Loucy (cell line): ENCODE measurements around the gene ATE1.

Source experiments
- H2AFZ ChIP-seq: fragments of 200-600 bp; sonication (generic); 2 replicates; pipeline ENCODE4 v1.6.0; 2016; ENCODE audit warnings: antibody characterized with exemption, mild to moderate bottlenecking, low read length, moderate library complexity
- H3F3A ChIP-seq: fragments of 200-600 bp; 2 replicates; pipeline ENCODE4 v1.6.0; 2016; ENCODE audit warnings: antibody characterized with exemption, low read depth, mild to moderate bottlenecking
- H3K27me3 ChIP-seq: fragments of 200-600 bp; sonication (generic); 2 replicates; pipeline ENCODE4 v1.6.1; 2014; ENCODE audit warnings: low read length, mild to moderate bottlenecking; ENCODE audit not compliant: insufficient read depth, poor library complexity, severe bottlenecking
- H3K36me3 ChIP-seq: fragments of 200-600 bp; sonication (generic); 2 replicates; pipeline ENCODE4 v1.6.1; 2016; ENCODE audit warnings: low read length; ENCODE audit not compliant: insufficient read depth
- H3K4me1 ChIP-seq: fragments of 200-600 bp; sonication (generic); 2 replicates; pipeline ENCODE4 v1.5.1; 2014; ENCODE audit warnings: low read length, mild to moderate bottlenecking; ENCODE audit not compliant: insufficient read depth, poor library complexity, severe bottlenecking
- H3K4me2 ChIP-seq: fragments of 200-600 bp; sonication (generic); 2 replicates; pipeline ENCODE4 v1.6.0; 2014; ENCODE audit warnings: antibody characterized with exemption, low read length, low read depth, mild to moderate bottlenecking; ENCODE audit not compliant: poor library complexity, severe bottlenecking
- H3K4me3 ChIP-seq: fragments of 200-600 bp; sonication (generic); 2 replicates; pipeline ENCODE4 v1.5.1; 2014; ENCODE audit warnings: low read length, mild to moderate bottlenecking, mixed read lengths; ENCODE audit not compliant: poor library complexity, severe bottlenecking
- H3K79me2 ChIP-seq: fragments of 200-600 bp; sonication (generic); 2 replicates; pipeline ENCODE4 v1.6.1; 2014; ENCODE audit warnings: low read length; ENCODE audit not compliant: insufficient read depth
- H3K9ac ChIP-seq: fragments of 200-600 bp; sonication (generic); 2 replicates; pipeline ENCODE4 v1.6.0; 2014; ENCODE audit warnings: mild to moderate bottlenecking, low read depth, low read length, moderate library complexity; ENCODE audit not compliant: poor library complexity, severe bottlenecking
- H3K9me2 ChIP-seq: fragments of 200-600 bp; sonication (generic); replicated peaks from 2 replicates; pipeline ENCODE4 v1.6.1; 2016; ENCODE audit warnings: low read depth, low read length, mixed read lengths
- H3K9me3 ChIP-seq: fragments of 200-600 bp; sonication (generic); 2 replicates; pipeline ENCODE4 v1.6.1; 2014; ENCODE audit warnings: mild to moderate bottlenecking, antibody characterized with exemption, low read length, low read depth; ENCODE audit not compliant: insufficient read depth
- H4K20me1 ChIP-seq: fragments of 200-600 bp; sonication (generic); 2 replicates; pipeline ENCODE4 v1.6.0; 2014; ENCODE audit warnings: antibody characterized with exemption, low read length, mild to moderate bottlenecking; ENCODE audit not compliant: insufficient read depth, poor library complexity, severe bottlenecking
- EZH2phosphoT487 ChIP-seq: fragments of 200-600 bp; IDR thresholded peaks from 2 replicates; pipeline ENCODE4 v1.6.1; 2018; ENCODE audit warnings: antibody characterized with exemption, mild to moderate bottlenecking, moderate library complexity, borderline replicate concordance
- TF ChIP-seq, protein P1 (sequence below): fragments of 200-600 bp; sonication (generic); conservative IDR thresholded peaks from 2 replicates; pipeline ENCODE4 v1.5.1; 2014; ENCODE audit warnings: mild to moderate bottlenecking, antibody characterized with exemption, low read length

The ATE1 gene

DNA sequence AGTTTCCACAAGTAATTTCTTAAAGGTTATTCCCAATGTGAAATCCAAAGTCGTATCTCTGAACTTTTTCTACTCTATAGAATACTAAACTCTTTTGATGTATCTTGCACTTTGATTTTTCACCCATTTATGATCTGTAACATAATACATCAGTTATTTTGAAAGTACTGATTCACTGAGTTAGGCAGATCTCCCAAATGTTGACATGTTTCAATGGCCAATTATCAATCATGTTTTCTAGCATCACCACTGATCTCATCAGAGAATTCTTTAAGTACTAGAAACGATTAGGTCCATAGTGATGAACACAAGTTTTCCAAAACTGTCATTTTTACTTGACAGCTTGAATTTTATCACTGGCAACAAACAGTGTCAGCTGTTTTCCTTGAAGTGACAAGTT, 119.0 kb downstream of the ATE1 start:
- Histone ChIP-seq H3K9ac (no peak overlapping the region), H3F3A (no peaks in the 10 kb centered on the region), H3K9me2 (no peaks in the 10 kb centered on the region), H3K79me2 (no peaks in the 10 kb centered on the region), H3K27me3 (no peaks in the 10 kb centered on the region), H3K9me3 (no peaks in the 10 kb centered on the region), H3K4me3 (no peak overlapping the region), H2AFZ (no peak overlapping the region), H3K4me1 (no peaks in the 10 kb centered on the region), H3K36me3 (no peaks in the 10 kb centered on the region), H3K4me2 (no peak overlapping the region), H4K20me1 (no peaks in the 10 kb centered on the region)
- TF ChIP-seq EZH2phosphoT487 = no peak
- TF ChIP-seq, protein P1, sequence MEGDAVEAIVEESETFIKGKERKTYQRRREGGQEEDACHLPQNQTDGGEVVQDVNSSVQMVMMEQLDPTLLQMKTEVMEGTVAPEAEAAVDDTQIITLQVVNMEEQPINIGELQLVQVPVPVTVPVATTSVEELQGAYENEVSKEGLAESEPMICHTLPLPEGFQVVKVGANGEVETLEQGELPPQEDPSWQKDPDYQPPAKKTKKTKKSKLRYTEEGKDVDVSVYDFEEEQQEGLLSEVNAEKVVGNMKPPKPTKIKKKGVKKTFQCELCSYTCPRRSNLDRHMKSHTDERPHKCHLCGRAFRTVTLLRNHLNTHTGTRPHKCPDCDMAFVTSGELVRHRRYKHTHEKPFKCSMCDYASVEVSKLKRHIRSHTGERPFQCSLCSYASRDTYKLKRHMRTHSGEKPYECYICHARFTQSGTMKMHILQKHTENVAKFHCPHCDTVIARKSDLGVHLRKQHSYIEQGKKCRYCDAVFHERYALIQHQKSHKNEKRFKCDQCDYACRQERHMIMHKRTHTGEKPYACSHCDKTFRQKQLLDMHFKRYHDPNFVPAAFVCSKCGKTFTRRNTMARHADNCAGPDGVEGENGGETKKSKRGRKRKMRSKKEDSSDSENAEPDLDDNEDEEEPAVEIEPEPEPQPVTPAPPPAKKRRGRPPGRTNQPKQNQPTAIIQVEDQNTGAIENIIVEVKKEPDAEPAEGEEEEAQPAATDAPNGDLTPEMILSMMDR = no peak

DNA sequence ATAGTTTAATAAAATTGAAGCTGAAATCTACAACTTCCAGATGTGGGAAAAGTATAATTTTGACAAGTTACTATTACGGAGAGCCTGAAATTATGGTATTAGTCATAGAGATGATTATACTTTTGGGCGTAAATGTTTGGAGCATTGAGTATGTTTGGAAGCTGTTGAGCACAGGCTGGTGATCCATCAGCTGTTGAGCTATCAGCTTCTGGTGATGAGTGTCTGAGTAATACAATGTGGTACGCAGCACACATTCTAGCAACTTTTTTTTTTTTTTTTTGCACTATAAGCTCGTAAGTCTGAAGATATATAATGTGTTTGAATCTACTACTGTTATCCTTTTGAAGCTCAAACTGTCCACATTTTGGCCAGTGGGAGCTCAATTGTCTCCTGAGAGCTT, 123.4 kb downstream of the ATE1 start:
- no peaks in the 10 kb centered on the region for H4K20me1 ChIP-seq
- H3K4me3 ChIP-seq = no peak overlapping the region
- H3F3A ChIP-seq = no peaks in the 10 kb centered on the region
- H3K9me3 ChIP-seq = no peaks in the 10 kb centered on the region
- no peaks in the 10 kb centered on the region for H3K27me3 ChIP-seq
- H3K9me2 ChIP-seq = no peaks in the 10 kb centered on the region
- H3K4me2 ChIP-seq = no peak overlapping the region
- TF ChIP-seq EZH2phosphoT487 = no peak
- TF ChIP-seq, protein P1 = no peak
- no peak overlapping the region for H2AFZ ChIP-seq
- no peak overlapping the region for H3K9ac ChIP-seq
- H3K4me1 ChIP-seq = no peaks in the 10 kb centered on the region
- no peaks in the 10 kb centered on the region for H3K79me2 ChIP-seq
- no peaks in the 10 kb centered on the region for H3K36me3 ChIP-seq

DNA sequence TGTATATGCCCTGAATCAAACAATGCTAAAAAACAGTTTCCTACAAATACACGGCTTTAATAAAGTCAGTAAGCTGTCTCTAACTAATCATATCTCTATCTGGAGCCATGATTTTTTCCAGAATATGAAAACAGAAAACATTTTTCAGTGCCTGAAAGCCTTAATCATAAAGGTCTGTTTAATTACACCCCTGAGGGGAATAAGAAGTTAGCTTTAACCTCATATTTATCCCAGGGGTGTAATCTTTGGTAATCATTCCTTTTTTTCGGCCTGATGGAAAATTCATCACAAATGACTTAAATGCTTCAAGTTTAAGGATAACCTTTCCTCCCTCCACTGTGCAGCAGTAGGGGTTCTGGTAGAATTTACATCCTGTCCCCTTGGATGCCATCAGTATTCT, 124.2 kb downstream of the ATE1 start:
- Histone ChIP-seq H3K4me3 (no peak overlapping the region), H3K27me3 (no peaks in the 10 kb centered on the region), H3K9me3 (no peaks in the 10 kb centered on the region), H3K9ac (no peak overlapping the region), H3K79me2 (no peaks in the 10 kb centered on the region), H3F3A (no peaks in the 10 kb centered on the region), H3K4me2 (no peak overlapping the region), H4K20me1 (no peaks in the 10 kb centered on the region), H3K9me2 (no peaks in the 10 kb centered on the region), H3K36me3 (peaks cover 4% of the 10 kb centered on the region; the same call in 1 of the 2 replicates), H3K4me1 (no peaks in the 10 kb centered on the region), H2AFZ (no peak overlapping the region)
- TF ChIP-seq, protein P1 = no peak
- TF ChIP-seq EZH2phosphoT487 = no peak
